GM12873 (cell line): Measurements from ENCODE around the gene GPR78.

Experiments used
- CTCF ChIP-seq: IDR thresholded peaks from 2 replicates; pipeline ENCODE4 v1.5.1; 2012; ENCODE audit warnings: low read depth, mild to moderate bottlenecking, moderate library complexity, low read length, control low read depth; ENCODE audit not compliant: insufficient read depth; ENCODE audit errors: missing control alignments

GPR78 gene

GRCh38 chr4:8612646-8613045, 32.5 kb downstream of the GPR78 start:
- TF ChIP-seq CTCF = no peak

DNA sequence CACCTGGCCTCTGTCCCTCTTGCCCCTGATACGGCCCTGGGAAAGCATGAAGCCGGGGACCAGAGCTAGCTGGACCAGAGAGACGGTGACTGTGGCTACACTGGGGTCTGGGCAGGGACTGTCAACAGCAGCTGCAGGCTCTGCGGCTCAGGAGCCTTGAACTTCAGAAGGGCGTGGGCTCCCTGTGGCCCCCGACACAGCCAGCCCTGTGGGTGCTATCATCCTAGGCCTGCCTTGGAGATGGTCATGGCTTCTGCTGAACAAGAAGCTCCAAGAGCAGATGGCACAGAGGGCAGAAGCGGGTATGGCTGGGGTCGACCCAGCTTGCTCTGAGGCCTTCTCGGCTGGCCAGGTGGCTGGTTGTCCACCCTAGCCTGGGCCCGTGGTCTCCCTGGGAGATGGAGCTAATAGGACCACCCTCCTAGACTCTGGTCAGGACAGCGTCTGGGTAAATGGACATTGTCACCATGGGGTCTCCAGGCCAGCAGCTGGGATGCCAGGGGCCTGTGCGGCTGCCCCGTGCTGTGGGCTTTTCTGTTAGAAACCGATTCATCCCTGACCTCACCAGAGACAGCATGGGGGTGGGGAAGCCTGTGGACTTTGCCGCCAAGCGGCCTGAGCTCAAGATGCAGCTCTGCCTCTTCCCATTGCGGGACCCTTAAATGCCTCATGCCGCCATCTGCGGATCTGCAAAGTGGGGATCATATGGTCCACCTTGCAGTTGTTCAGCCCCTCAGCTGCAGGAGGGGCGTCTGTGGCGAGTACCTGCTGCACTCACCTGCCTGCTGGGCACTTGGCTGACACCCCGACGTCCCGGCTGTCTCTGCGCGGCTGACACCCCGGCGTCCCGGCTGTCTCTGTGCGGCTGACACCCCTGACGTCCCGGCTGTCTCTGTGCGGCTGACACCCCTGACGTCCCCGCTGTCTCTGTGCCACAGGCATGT, 33.5 kb downstream of the GPR78 start:
- TF ChIP-seq CTCF = no peak

- no peak for TF ChIP-seq CTCF
These were observed 34.4 kb downstream of the GPR78 start for GRCh38 chr4:8614365-8615193.

DNA sequence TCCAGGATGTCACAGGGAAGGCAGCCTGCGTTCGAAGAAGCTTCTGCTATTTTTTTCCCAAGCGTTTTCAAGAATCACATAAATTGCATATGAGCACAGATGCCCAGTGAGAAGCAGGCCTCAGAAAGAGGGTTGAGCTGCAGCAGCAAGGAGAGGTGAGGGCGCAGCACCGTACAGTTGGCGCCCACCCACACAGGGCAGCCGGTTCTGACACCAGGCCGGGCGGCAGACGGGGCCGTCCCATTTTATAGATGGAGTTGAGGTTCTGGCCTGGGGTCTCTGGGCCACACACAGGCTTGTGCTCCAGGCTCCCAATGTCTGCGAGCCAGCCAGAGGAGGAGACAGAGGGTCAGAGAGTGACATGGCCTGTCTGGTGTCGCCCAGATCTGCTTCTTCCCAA, 35.2 kb downstream of the GPR78 start:
- TF ChIP-seq CTCF = no peak

DNA sequence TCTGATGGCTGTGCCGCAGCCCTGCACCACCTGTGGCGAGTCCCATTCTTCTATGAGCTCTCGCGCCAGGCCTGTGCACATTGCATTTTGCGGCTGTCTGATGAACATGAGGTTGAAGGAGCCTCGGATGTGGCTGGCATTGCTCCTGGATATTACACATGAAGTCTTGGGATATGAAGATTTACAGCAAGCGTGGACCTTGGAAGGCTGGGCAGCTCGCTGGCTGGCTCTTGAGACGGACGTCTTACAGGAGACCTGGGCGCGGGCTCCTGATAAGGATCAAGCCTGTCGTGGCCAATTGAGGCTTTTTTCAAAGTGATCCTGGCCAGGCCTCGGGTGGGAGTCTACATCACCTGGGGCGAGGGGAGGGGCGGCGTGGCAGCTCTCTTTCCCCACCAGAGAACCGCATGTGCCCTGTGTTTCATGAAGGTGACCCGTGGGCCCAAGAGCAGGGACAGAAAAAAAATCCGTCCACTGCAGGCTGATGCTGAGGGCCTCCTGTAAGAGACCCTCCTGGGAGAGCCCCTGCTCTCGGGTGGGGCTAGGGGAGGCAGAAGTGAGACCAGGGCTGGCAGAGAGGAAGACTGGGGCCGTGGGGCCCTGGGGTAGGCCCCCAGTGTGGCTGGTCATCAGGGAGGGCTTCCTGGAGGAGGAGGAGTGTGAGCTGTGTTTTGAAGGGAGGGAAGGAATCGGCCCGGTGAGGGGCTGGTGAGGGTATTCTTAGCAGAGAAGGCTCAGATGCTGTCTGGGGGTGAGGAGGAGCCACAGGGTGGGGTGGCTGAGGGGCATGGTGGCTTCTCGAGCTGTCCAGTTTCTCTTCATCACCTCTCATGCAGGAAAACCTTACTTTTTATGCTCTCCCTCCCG, 36.0 kb downstream of the GPR78 start:
- TF ChIP-seq CTCF = no peak

- TF ChIP-seq CTCF = no peak
These were observed 36.6 kb downstream of the GPR78 start for GRCh38 chr4:8616831-8617230.
